Neuron (in vitro differentiated cells): ENCODE data around the gene CDC42SE1.
"Not testable (repeated sequence)": the region's sequence is repeated elsewhere in the genome, so short reads cannot be mapped to it uniquely, and the experiment has no call there.

ENCODE experiments used
- H2AFZ ChIP-seq: one replicate; pipeline ENCODE4 v1.6.1; 2013; ENCODE audit warnings: low read depth, mild to moderate bottlenecking, inconsistent platforms, low read length, moderate library complexity
- H3K27me3 ChIP-seq: one replicate; pipeline ENCODE4 v1.6.1; 2013; ENCODE audit warnings: low read length; ENCODE audit not compliant: insufficient read depth
- H3K36me3 ChIP-seq: one replicate; pipeline ENCODE4 v1.6.1; 2013; ENCODE audit warnings: low read length; ENCODE audit not compliant: insufficient read depth
- H3K4me1 ChIP-seq: one replicate; pipeline ENCODE4 v1.6.1; 2013; ENCODE audit warnings: low read length; ENCODE audit not compliant: insufficient read depth
- H3K4me3 ChIP-seq: 2 replicates; pipeline ENCODE4 v1.5.1; 2013; ENCODE audit warnings: mild to moderate bottlenecking, low read length, moderate library complexity
- H3K9me3 ChIP-seq: one replicate; pipeline ENCODE4 v1.6.1; 2013; ENCODE audit warnings: low read length

CDC42SE1 gene, protein sequence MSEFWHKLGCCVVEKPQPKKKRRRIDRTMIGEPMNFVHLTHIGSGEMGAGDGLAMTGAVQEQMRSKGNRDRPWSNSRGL

DNA sequence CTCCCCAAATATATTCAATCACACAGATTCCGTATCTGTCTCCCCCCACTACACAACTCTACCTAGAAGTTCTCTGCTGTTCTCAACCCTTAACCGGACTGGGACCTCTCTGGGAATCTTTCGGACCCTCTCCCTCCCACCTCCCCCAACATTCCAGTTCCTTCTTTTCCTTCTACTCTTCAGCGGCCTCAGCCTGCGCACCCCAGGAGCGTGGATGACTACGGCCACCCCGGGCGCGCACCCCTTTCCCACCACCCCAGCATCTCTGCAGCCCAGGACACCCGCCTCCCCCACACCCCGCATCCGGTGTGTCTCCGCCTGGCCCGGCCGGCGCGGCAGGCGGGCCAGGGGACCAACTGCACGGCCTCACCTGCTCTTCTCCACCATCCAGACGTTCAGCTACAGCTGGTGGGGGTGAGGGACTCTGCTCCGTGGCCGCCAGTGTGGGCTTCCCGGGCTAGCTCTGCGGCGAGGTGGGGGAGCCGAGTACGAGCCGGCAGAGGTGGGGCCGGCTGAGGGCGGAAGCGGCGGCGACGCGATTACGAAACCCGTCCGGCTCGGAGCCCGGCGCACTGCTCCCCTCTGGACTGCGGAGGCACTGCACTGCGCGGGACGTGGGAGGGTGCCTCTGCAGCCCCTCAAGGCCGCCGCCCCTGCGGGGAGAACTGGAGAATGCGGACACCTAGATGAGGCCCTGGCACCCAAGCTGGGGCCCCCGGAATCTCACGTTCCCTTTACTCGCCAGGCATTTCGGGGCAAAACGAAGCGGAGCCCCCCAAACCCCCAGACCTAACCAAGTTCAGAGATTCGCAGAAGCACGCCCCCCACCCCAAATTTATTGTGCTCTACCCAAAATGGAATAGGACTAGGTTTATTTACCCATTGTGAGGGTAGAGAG is at the start of gene CDC42SE1:
CDC42SE1 (minus strand) TSS at position 514 of the 898 bp plus-strand sequence. CDS start 3,892 bp downstream, outside the sequence.
- Histone ChIP-seq H3K4me1 (peaks cover 25% of the 10 kb centered on the region), H3K4me3 (peak within 1 kb of the TSS; percentile 65), H3K9me3 (no peaks in the 10 kb centered on the region), H3K27me3 (no peaks in the 10 kb centered on the region), H3K36me3 (peaks cover 38% of the 10 kb centered on the region), H2AFZ (peak within 1 kb of the TSS; percentile 78)

DNA sequence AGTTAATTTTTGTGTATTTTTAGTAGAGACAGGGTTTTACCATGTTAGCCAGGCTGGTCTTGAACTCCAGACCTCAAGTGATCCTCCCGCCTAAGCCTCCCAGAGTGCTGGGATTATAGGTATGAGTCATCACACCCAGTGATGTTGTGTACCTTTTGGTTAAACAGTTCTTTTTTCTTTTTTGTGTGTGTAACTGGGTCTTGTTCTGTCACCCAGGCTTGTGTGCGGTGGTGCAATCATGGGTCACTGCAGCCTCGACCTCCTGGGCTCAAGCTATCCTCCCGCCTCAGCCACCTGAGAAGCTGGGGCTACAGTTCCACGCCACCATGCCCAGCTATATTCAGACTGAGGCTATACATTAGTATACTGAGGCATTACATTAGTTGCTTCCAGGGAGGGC is 48.9 kb upstream of the CDC42SE1 start:
- Histone ChIP-seq H2AFZ (no peak overlapping the region), H3K9me3 (no peaks in the 10 kb centered on the region), H3K27me3 (no peaks in the 10 kb centered on the region), H3K4me1 (peaks cover 6% of the 10 kb centered on the region), H3K4me3 (no peak overlapping the region), H3K36me3 (no peaks in the 10 kb centered on the region)

DNA sequence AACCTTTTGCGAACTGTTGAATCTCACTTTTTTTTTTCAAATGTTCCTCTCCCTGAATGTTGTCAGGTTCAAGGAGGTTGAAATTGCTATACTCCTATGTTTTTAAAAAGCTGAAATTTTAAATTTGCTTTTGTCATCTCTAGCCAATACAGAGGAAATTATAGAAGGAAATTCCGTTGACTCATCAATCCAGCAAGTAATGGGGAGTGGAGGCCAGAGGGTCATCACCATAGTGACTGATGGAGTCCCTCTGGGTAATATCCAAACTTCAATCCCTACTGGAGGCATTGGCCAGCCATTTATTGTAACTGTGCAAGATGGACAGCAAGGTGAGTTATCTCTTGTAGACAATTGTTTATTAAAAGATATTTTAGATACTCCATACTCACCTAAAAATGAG is 47.5 kb upstream of the CDC42SE1 start:
- Histone ChIP-seq H3K27me3 (no peaks in the 10 kb centered on the region), H3K9me3 (no peaks in the 10 kb centered on the region), H3K4me3 (no peak overlapping the region), H3K4me1 (peaks cover 6% of the 10 kb centered on the region), H2AFZ (no peak overlapping the region), H3K36me3 (no peaks in the 10 kb centered on the region)

DNA sequence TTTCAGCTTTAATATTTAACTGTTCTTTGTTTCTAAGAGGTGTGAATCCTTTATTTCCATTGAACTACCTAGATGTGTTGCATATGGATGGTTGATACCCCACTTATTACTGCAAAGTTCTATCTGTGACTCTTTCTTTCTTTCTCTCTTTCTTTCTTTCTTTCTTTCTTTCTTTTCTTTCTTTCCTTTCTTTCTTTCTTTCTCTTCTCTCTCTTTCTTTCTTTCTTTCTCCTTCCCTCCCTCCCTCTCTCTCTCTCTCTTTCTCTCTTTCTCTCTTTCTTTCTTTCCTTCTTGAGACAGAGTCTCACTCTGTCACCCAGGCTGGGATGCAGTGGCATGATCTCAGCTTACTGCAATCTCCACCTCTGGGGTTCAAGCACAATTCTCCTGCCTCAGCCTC is 45.2 kb upstream of the CDC42SE1 start:
- Histone ChIP-seq H2AFZ (no peak overlapping the region), H3K4me1 (peaks cover 6% of the 10 kb centered on the region), H3K9me3 (no peaks in the 10 kb centered on the region), H3K27me3 (no peaks in the 10 kb centered on the region), H3K4me3 (no peak overlapping the region), H3K36me3 (no peaks in the 10 kb centered on the region)

DNA sequence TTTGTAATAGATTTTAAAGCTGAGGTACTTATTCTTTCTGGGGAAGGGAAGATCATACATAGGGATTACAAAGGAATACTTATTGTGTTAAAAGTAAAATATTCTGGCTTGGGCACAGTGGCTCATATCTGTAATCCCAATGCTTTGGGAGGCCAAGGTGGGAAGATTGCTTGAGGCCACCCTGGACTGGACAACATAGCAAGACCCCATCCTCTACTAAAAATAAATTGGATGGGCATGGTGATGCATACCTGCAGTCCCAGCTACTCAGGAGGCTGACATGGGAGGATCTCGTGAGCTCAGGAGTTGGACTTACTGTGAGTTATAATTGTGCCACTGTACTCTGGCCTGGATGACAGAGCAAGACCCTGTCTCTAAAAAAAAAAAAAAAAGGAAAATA is 38.7 kb upstream of the CDC42SE1 start:
- no peak overlapping the region for H3K4me3 ChIP-seq
- no peaks in the 10 kb centered on the region for H3K4me1 ChIP-seq
- H3K9me3 ChIP-seq, result no peaks in the 10 kb centered on the region
- H3K36me3 ChIP-seq, result no peaks in the 10 kb centered on the region
- no peaks in the 10 kb centered on the region for H3K27me3 ChIP-seq
- no peak overlapping the region for H2AFZ ChIP-seq

DNA sequence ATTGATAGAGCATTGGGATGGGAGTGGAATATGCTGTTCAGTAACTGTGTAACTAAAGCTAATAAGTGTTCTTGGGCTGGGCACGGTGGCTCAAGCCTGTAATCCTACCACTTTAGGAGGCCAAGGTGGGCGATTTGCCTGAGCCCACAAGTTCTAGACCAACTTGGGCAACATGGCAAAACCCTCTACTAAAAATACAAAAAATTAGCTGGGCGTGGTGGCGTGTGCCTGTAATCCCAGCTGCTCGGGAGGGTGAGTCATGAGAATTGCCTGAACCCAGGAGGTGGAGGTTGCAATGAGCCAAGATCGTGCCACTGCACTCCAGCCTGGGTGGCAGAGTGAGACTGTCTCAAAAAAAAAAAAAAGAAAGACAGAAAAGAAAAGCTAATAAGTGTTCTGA is 38.0 kb upstream of the CDC42SE1 start:
- H3K27me3 ChIP-seq, H2AFZ ChIP-seq, H3K4me3 ChIP-seq, H3K9me3 ChIP-seq, H3K36me3 ChIP-seq, H3K4me1 ChIP-seq: not testable (repeated sequence)

DNA sequence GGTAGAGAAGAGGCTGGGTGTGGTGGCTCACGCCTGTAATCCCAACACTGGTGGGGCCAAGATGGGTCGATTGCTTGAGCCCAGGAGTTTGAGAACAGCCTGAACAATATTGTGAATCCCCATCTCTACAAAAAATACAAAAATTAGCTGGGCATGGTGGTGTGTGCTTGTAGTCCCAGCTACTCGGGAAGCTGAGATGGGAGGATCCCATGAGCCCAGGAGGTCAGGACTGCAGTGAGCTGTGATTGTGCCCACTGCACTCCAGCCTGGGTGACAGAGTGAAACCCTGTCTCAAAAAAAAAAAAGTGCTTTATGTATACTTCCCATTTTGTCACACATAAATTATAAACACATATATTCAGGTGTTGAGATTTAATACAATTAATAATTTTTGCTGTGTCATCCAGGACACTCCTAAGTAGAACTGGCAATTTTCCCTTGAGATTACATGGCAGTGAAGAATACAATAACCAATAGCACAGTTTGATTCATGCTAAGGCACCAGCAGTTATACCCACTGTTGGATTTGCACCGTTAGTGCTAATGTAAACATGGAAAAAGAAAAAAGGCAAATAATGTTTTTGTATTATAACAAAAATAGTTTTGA is 26.6 kb upstream of the CDC42SE1 start:
- H3K9me3 ChIP-seq, result no peaks in the 10 kb centered on the region
- no peak overlapping the region for H3K4me3 ChIP-seq
- no peaks in the 10 kb centered on the region for H3K36me3 ChIP-seq
- H2AFZ ChIP-seq, result no peak overlapping the region
- peaks cover 6% of the 10 kb centered on the region for H3K4me1 ChIP-seq
- H3K27me3 ChIP-seq, result no peaks in the 10 kb centered on the region

DNA sequence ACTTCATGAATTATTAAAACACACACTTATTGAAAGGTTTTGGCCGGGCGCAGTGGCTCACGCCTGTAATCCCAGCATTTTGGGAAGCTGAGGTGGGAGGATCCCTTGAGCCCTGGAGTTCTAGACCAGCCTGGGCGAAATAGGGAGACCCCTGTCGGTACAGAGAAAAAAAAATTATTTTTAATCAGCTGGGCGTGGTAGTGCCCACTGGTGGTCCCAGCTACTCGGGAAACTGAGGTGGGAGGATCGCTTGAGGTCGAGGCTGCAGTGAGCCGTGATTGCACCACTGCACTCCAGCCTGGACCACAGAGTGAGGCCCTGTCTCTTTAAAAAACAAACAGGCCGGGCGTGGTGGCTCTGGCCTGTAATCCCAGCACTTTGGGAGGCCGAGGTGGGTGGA is 12.8 kb upstream of the CDC42SE1 start:
- H3K36me3 ChIP-seq, result peaks cover 33% of the 10 kb centered on the region

DNA sequence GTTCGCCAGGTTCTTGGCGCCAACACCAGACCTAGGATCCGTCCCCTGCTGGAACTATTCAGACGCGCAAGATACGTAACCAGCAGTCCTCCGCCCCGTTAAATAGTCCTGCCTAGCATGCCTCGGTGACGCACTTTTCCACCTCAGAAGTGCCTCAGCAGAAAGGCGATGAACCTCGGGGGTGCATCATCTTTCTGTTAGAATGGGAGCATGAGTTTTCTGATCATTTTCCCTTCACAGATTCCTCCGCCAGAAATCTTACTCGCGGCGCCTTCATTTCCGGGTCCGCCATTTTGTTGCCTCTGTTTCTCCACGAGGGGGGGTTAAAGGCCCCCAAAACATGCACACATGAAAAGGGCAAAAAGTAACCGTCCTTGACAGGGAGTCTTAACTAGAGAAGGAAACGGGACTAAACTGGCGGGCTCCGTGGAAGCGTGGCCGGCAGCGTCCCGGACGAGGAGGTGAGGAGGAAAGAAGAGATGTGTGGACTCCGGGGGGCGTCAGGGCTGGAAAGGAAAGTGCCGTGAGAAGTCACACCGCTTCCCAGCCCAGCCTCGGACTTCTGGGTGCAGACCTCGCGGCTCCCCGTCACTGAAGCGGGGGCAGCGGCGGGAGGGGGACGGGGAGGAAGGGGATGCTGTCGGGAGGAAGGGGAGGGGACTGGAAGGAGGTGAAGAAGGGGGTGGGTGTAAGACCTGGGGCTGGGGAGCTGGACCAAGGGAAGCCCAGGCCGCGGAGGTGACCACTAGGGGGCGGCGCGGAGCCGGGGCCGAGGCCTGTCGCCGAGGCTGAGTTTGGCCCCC is 11.3 kb upstream of the CDC42SE1 start, which contains the start of gene GABPB2:
GABPB2 (plus strand) TSS at position 288 of the 803 bp plus-strand sequence. CDS start 17,429 bp downstream, outside the sequence.
- Histone ChIP-seq H3K4me3 (peak within 1 kb of the TSS; percentile 44), H3K4me1 (no peaks in the 10 kb centered on the region), H3K36me3 (peaks cover 45% of the 10 kb centered on the region), H3K9me3 (peaks cover 4% of the 10 kb centered on the region), H2AFZ (no peak within 1 kb of the TSS), H3K27me3 (no peaks in the 10 kb centered on the region)

More for the DNA sequence above, 12.8 kb upstream of the CDC42SE1 start:
- Histone ChIP-seq H3K27me3 (no peaks in the 10 kb centered on the region), H3K9me3 (peaks cover 4% of the 10 kb centered on the region), H3K4me1 (no peaks in the 10 kb centered on the region), H2AFZ (no peak overlapping the region), H3K4me3 (no peak overlapping the region)

DNA sequence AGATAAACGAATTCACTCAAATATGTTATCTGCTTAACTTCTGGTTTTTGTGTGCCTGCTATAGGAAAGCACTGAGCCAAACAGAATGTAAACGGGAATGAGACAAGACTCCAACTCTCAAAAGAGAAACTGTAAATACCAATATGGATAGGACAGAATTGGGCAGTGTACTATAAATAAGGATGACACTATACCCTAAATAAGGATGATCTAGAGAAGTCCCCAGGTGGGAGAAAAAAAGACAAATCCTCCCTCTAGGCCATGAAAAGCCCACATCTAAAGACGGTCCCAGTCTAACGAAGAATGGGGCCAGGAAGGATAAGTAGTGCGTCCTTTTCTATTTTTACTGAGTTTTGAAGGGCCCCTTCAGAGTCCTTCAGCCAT is 9.7 kb upstream of the CDC42SE1 start:
- Histone ChIP-seq H3K27me3 (no peaks in the 10 kb centered on the region), H3K9me3 (peaks cover 4% of the 10 kb centered on the region), H3K4me3 (no peak overlapping the region), H3K36me3 (peaks cover 50% of the 10 kb centered on the region), H3K4me1 (peaks cover 5% of the 10 kb centered on the region), H2AFZ (no peak overlapping the region)

DNA sequence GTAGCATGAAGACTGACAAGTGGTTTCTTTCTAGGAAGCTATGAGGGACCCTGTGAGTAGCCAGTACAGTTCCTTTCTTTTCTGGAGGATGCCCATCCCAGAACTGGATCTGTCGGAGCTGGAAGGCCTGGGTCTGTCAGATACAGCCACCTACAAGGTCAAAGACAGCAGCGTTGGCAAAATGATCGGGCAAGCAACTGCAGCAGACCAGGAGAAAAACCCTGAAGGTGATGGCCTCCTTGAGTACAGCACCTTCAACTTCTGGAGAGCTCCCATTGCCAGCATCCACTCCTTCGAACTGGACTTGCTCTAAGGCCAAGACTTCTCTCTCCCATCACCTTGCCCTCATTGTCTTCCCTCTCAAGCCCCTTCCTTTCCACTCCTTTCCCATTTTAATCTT is 7.8 kb upstream of the CDC42SE1 start:
- Histone ChIP-seq H3K27me3 (no peaks in the 10 kb centered on the region), H3K36me3 (peaks cover 60% of the 10 kb centered on the region), H3K4me1 (peaks cover 12% of the 10 kb centered on the region)

DNA sequence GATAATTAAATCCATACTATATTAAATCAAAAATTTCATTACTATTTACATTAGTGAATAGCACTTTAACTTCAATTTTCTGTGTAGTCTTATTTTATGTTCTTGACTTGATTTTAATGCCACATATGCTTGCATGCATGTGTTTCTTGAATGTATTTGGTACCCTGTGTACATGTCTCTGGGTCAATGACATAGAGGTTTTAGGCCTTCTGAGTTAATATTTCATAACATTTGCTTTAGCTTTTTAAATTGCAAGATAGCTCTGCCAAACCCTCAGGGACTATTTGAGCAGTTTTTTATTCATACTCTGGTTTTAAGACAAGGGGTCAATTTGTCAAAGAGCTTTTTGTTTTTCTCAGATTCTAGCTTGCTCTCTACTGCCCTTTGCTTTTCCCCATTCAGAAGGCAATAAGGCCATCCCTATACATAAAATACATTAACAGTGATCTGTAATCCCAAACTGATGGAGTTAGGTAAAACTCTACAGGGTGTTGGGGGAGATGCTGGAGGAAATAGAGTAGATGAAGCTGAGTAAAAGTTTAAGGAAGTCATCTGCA is 5.7 kb upstream of the CDC42SE1 start:
- no peak overlapping the region for H3K4me3 ChIP-seq
- no peak overlapping the region for H2AFZ ChIP-seq
- peaks cover 16% of the 10 kb centered on the region for H3K4me1 ChIP-seq
- H3K27me3 ChIP-seq, result no peaks in the 10 kb centered on the region
- H3K36me3 ChIP-seq, result peaks cover 50% of the 10 kb centered on the region
- H3K9me3 ChIP-seq, result peaks cover 1% of the 10 kb centered on the region

More for the DNA sequence above, 7.8 kb upstream of the CDC42SE1 start:
- Histone ChIP-seq H3K4me3 (no peak overlapping the region), H3K9me3 (peaks cover 4% of the 10 kb centered on the region), H2AFZ (no peak overlapping the region)
